Measurements from ENCODE around the gene DLGAP1. TPM values are rescaled to one million over a fixed set of nuclear protein-coding genes. Genes with fewer than 3 reads are reported as not detected.
"Not testable (repeated sequence)": the region's sequence is repeated elsewhere in the genome, so short reads cannot be mapped to it uniquely, and the experiment has no call there.

DLGAP1 gene
- total RNA-seq, 1 experiment from 2014 or later = 27.5 TPM

DNA sequence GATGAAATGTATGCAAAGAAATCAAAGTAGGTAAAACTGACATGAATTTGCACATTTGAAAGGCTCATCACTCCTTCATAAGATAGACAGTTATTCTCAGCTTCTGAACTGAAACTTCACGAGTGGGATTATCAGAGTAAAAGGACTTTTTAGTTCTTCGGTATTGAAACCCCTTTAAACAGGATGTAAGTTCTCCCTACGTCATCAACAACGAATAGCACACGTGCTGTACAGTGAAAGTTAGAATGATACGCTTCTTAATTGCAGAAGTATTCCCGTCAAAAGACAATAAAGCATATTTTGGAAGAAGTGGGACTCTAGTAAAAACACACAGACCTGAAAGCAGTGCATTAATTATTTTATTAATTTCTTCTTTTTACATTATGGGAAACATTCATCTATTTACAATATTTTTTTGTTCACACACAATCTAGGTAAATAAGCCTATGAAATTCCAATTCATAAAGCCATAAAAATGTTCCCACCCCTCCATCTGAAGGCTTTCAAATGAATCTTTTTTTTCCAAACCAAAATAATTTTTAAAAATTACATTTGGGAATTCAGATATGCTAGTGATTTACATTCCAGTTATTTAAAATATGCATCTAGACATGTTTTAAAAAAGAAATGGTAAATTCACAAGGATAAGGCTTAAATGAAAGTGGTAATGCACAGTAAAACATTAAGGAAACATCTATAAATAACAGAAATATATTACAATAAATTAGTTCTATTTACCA is 959.2 kb downstream of the DLGAP1 start:
- in situ Hi-C loops (cut with HindIII; ENCODE audit: low pct_unique_long_range_greater_than_20kb, low sequenced_read_pairs) = no loop called here
- peak; percentile 16 for DNase-seq (ENCODE audit: low read depth, low spot score)

DNA sequence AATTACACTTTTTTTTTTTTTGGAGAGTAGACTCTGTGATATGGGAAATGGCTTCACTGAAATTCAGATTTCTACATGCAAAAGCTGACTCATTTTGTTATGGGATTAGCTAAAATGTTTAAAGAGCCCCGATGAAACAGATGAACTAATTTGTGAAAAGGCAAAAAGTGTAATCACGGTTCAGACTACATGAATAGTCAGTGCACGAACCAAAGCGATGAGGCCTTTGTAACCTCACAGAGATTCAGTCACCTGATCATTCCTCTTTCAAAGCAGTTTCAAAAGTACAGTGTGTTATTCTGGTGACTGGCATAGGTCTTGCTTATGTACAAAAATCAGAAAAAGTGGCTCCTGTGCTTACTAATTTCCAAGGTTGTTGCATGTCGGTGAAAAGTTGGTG is 960.5 kb downstream of the DLGAP1 start:
- in situ Hi-C loops (cut with HindIII; ENCODE audit: low pct_unique_long_range_greater_than_20kb, low sequenced_read_pairs) = no loop called here
- DNase-seq (ENCODE audit: low read depth, low spot score) = no peak

DNA sequence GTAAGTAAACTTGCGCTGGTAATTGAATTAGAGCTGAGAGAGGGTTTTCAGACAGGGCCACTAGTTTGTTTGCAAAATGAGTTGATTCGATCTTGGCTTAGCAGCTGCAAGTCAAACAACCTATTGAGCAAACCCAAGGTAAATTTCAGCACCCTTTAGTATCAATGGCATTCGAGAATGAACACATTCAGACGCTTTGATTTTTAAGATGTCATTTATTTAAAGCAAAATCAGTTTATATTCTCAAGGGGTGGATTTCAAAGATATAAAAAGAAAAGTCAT is 960.9 kb downstream of the DLGAP1 start:
- in situ Hi-C loops (cut with HindIII; ENCODE audit: low pct_unique_long_range_greater_than_20kb, low sequenced_read_pairs) = no loop called here
- no peak for DNase-seq (ENCODE audit: low read depth, low spot score)

DNA sequence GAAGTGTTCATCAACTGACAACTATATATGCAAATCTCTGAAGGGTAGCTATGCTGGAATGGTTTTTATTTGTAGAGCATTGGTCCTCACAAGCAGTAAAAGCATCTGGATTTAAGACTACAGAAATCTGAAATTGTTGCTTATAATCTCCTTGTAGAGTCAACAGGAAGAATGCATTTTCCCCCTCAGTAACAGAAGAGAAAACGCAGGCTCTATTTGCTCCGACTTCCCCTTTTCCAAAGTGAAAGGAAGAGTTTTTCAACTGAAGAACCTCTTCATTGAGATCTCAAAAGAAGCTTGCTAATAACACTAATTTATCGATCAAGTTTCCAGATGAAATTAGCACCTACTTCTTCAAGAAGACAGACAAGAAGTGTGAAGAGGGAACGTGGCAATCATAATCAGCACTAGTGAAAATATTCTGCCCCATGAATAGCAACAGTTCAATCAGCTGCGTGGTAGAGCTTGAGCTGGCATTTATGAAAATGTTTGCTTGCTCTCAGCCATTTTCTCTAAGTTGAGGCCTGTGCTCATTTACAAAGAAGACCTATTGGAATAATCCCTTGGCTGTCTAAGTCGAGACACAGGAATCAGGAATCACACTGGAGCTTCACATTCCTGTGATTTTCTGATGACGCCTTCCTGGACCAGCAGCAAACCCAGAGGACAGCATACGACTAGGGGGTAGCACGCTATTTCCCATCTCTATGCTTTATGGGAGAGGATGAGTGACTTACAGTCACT is 961.4 kb downstream of the DLGAP1 start:
- in situ Hi-C loops (cut with HindIII; ENCODE audit: low pct_unique_long_range_greater_than_20kb, low sequenced_read_pairs) = no loop called here
- DNase-seq (ENCODE audit: low read depth, low spot score) = peak; percentile 62

DNA sequence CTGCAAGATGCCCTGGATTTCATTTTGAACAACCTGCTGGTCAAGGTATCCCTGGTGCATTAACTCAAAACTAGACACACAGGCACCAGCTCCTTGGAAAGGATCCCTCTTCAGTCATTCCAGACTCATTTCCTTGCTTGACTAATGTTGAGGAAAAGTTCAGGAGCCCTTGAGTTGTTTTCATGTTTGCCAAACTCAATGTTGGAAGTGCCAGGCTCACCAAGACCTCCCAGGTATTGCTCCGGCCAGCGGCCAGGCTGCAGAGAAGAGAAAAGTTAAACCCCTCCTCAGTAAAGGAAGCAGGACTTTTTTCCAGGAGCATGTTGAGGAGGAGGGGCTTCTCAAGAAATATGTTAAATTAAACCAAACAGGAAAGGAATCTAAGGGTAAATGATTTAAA is 962.4 kb downstream of the DLGAP1 start:
- no peak for DNase-seq (ENCODE audit: low read depth, low spot score)
- in situ Hi-C loops (cut with HindIII; ENCODE audit: low pct_unique_long_range_greater_than_20kb, low sequenced_read_pairs) = no loop called here

DNA sequence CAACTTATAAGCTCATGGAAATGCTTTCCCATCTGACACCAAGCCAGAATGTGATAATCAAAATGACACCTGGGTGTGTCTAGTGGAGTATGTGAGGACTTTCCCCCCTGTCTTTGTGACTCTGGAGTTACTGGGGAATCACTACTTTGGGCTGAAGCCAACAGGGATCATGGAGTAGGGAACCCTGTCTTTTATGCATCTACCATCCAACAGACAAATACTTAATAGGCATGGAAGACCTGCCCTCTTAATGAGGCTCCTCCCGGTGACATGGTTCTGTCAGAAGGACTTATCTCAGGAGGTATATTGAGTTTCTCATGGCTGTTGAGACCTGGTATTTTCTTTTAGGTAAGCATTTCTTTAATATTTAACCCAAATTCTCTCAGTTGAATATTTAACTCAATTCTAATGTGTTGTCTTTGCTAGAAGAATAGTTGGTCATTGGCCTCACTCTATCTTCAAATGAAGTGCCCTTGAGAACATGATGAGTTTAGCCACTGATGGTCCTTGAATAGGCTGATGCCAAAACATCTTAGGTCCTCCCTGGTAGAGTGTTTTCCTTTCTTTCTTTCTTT is 963.0 kb downstream of the DLGAP1 start:
- DNase-seq (ENCODE audit: low read depth, low spot score) = no peak
- in situ Hi-C loops (cut with HindIII; ENCODE audit: low pct_unique_long_range_greater_than_20kb, low sequenced_read_pairs) = no loop called here

DNA sequence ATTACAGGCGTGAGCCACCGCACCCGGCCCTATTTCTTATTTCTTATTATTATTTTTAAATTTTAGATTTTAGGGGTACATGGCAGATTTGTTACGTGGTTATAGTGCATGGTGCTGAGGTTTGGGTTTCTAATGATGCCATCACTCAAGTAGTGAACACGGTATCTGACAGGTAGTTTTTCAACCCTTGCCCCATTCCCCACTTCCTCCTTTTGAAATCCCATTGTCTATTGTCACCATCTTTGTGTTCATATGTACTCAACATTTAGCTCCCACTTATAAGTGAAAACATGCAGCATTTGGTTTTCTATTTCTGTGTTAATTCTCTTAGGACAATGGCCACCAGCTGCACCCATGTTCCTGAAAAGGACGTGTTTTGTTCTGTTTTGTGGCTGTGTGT is 965.6 kb downstream of the DLGAP1 start:
- DNase-seq (ENCODE audit: low read depth, low spot score) = no peak
- in situ Hi-C loops (cut with HindIII; ENCODE audit: low pct_unique_long_range_greater_than_20kb, low sequenced_read_pairs) = no loop called here

DNA sequence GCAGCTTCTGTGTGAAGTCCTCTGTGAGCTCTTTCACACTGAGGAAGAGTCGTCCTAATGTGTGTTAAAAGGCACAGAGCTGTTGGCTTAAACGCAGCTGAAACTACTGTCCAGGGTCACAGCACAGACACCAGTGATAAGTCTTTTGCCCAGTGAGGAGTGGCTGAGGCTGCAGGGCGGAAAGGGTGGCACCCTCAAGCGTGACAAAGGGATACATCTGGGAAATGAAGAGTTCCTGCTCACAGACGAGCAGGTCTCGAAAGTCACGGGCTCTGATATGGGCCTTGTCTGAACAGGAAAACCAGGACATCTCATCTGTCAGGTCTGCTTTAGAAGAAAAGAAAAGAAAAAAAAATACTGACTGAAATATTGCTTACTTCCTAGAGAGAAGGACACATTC is 968.6 kb downstream of the DLGAP1 start:
- no peak for DNase-seq (ENCODE audit: low read depth, low spot score)
- in situ Hi-C loops (cut with HindIII; ENCODE audit: low pct_unique_long_range_greater_than_20kb, low sequenced_read_pairs) = no loop called here

DNA sequence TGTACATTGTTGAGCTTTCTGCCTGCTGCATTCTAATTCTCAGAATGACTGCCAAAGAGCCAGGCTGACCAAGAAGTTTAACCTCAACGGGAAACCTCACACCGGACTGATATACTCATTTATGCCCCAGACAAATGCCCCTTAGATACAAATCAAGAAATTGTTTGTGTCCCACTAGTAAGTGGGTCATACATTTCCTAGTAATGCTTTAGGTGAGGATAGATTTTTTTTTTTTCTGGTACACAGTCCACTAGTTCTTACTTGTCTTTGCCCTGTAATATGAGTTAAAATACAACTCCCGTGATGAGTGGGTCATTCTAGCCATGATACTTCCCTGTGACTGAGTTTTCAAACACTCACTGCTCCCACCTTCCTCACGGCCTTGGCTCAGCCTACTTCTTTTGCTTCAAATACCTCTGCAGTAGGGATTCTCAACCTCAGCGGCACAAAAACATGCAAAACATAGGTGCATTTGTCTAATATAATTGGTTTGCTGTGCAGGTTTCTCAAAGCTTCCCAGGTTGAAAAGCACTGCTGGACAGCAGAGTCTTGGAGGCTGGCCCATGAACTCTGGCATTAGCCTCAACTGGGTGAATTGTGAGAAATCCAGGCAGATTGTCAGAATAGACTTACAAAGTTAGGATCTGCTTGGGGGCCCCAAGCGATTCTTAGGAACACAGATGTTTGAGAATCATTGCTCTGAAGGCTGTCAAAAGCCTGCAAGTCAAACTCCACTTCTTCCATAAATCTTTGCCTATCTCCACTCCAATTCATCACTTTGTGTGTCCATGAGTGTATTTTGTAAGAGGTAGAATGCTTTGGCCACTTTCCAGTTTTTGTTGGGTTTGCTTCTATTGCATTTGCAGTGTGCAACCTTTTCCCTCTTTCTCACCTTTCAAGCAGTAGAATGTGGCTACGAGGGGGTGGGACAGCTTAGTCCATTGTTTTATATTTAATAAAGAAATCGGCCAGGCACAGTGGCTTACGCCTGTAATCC is 969.7 kb downstream of the DLGAP1 start:
- no peak for DNase-seq (ENCODE audit: low read depth, low spot score)
- in situ Hi-C loops (cut with HindIII; ENCODE audit: low pct_unique_long_range_greater_than_20kb, low sequenced_read_pairs) = no loop called here

DNA sequence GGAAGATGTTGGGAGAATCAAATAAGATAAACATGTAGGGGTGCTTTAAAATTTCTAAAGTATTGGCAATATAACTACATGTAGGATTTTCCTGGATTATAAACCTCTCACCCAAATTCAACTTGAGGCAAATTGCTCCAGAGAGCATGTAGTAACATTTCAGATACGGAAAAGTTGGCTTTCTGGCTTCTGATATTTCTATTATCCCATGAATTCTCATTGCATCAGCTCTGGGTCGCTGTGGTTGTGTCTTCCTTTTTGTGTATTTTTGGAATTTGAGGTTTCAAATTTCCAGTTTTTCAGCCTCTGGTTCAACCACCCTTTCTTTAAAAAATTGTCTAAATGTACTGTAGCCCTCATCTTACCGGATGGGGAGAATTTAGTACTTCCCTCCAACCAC is 972.8 kb downstream of the DLGAP1 start:
- in situ Hi-C loops (cut with HindIII; ENCODE audit: low pct_unique_long_range_greater_than_20kb, low sequenced_read_pairs) = no loop called here
- DNase-seq (ENCODE audit: low read depth, low spot score) = no peak

DNA sequence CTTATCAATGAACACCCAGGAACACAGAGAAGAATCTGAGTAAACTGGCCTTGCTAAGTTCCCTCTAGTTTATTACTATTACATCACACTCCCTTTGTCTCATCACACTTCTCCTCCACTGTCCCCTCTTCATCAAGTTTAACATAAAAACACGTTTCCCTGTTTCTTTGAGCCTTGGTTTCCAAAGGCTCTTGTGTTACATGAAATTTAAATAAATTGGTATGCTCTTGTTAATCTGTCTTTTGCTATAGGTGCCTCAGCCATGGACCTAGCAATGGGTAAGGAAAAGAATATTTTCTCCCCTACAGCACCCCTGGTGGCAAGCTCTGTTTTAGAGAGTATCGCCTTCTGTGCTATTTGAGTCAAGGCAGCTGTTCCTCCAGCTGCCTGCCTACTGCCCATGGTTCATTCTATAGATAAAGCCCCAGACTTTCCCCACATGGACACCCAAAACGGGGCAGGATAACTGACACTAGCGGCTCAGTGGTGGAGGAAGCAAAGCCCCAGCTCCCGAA is 973.4 kb downstream of the DLGAP1 start:
- DNase-seq (ENCODE audit: low read depth, low spot score) = peak; percentile 77
- in situ Hi-C loops (cut with HindIII; ENCODE audit: low pct_unique_long_range_greater_than_20kb, low sequenced_read_pairs) = no loop called here

DNA sequence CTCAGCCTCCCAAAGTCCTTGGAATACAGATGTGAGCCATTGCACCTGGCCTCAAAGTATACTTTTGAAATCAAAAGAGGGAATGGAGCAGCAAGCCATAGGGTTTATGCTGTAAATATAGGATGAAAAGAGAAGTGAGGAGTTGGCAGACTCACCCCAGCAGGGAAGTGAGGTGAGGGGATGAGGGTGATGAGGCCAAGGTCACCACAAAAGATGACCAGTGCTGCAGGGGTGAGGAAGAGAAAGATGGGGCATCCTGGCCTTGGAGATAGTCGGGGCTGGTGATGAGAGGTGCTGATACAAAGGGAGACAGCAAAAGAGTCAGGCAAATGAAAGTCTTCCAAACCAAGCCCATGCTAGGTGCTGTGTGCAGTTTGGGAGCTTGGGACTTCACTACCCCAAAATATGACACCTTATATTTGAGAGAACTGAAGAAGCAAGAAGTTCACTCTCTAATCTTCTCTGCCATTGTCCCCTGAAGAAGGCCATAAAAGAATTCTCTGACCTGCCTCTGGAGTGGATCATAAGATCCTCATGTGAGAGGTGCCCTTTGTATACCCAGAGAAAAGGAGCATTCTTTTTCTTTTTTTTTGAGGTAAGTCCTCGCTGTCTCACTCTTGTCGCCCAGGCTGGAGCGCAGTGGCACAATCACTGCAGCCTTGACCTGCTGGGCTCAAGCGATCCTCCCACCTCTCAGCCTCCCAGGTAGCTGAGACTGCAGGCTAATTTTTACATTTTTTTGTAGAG is 974.1 kb downstream of the DLGAP1 start:
- DNase-seq (ENCODE audit: low read depth, low spot score) = peak; percentile 60
- in situ Hi-C loops (cut with HindIII; ENCODE audit: low pct_unique_long_range_greater_than_20kb, low sequenced_read_pairs) = no loop called here

DNA sequence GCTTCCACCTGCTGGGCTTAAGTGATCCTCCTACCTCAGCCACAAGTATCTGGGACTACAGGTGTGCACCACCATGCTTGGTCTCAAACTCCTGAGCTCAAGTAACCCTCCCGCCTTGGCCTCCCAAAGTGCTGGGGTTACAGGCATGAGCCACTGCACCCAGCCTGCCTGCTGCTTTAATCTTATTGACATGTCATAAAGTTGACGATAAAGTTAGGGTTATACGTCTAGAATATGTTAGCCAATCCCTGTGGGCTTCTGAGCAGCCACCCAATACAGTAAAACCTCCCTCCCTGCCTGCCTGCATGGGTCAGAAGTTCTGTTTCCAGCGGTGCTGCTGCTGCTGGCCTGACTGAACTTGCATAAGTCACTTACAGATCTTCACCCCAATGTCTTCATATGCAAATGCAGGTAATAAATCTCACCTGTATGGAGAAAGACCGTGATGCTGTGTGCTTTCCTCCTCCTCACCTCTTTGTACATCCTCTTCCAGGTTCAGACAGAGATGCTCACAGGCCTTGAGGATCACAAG is 975.1 kb downstream of the DLGAP1 start:
- in situ Hi-C loops (cut with HindIII; ENCODE audit: low pct_unique_long_range_greater_than_20kb, low sequenced_read_pairs) = no loop called here
- DNase-seq (ENCODE audit: low read depth, low spot score) = no peak

DNA sequence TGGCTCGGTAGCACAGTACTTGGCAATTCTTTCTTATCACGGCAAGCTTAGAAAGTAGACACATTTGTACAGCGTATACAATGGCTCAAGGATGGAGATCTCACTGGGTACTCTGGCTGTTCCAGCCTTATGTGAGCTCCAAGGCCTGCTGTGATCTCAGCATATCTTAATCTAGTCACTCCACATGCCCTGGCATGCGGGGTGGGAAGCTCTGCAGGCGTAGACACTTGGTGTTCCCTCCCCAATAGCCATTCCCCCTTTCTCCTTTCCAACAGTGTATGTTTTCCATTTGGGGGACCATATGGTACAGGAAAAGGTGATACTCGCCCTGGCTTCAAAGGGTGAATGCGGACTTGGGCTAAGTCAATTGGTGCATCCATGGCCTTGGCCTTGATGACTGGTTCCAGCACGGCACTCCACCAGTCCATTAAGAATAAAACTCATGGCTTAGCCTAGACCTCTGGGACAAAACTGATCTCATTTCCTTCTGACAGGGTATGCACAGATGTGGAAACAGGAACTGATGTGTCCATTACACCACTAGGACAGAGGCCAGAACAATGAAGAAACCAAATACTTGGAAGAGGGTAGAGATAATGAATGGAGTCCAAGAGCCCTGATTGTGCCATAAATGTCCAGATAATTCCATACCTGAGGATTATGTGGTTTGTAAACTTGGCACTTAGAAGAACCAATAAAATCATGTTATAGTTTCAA is 976.7 kb downstream of the DLGAP1 start:
- no peak for DNase-seq (ENCODE audit: low read depth, low spot score)
- in situ Hi-C loops (cut with HindIII; ENCODE audit: low pct_unique_long_range_greater_than_20kb, low sequenced_read_pairs) = no loop called here

DNA sequence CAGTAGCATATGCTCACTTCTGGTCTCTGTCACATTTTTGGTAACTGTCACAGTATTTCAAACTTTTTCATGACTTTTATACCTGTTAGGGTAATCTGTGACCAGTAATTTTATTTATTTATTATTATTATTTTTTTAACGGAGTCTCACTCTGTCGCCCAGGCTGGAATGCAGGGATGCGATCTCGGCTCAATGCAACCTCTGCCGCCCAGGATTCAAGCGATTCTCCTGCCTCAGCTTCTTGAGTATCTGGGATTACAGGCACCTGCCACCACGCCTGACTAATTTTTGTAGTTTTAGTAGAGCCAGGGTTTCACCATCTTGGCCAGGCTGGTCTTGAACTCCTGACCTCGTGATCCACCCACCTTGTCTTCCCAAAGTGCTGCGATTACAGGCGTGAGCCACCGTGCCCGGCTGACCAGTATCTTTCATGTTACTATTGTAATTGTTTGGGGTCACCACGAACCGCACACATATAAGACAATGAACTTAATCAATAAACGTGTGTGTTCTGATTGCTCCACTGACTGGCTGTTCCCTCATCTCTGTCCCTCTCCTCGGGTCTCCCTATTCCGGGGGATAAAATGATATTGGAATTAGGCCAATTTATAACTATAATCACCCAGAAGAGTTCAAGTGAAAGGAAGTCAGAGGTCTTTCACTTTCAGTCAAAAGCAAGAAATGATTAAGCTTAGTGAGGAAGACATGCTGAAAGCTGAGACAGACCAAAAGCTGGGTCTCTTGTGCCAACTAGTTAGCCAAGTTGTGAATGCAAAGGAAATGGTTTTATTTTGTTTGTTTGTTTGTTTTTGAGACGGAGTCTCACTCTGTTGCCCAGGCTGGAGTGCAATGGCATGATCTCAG is 982.2 kb downstream of the DLGAP1 start:
- in situ Hi-C loops (cut with HindIII; ENCODE audit: low pct_unique_long_range_greater_than_20kb, low sequenced_read_pairs) = no loop called here
- no peak for DNase-seq (ENCODE audit: low read depth, low spot score)

DNA sequence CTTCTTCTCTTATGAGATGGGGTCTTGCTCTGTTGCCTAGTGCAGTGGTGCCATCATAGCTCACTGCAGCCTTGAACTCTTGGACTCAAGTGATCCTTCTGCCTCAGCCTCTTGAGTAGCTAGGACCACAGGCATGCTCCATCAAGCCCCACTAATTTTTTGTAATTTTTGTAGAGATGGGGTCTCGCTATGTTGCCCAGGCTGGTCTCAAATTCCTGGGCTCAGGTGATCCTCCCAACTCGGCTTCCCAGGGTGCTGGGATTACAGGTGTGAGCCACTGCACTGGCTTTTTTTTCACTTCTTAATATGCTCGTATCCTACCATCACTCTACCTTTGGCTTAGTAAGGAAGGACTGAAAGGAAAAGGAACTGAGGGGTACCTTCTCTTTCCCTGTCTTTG is 983.0 kb downstream of the DLGAP1 start:
- in situ Hi-C loops (cut with HindIII; ENCODE audit: low pct_unique_long_range_greater_than_20kb, low sequenced_read_pairs); DNase-seq (ENCODE audit: low read depth, low spot score): not testable (repeated sequence)

Measured in SK-MEL-5 (cell line).